Epithelial cell of prostate (primary cell): ENCODE data around the gene ZNF41.
"Not testable (repeated sequence)": the region's sequence is repeated elsewhere in the genome, so short reads cannot be mapped to it uniquely, and the experiment has no call there.

ENCODE experiments used
- DNase-seq: peaks from one replicate; pipeline ENCODE4 v3.0.0-alpha.2; 2011; ENCODE audit warnings: low read depth, low spot score
- H3K27ac ChIP-seq: fragments of 450-650 bp; 2 replicates; pipeline ENCODE4 v1.5.1; 2017; ENCODE audit warnings: mild to moderate bottlenecking

ZNF41 gene

DNA sequence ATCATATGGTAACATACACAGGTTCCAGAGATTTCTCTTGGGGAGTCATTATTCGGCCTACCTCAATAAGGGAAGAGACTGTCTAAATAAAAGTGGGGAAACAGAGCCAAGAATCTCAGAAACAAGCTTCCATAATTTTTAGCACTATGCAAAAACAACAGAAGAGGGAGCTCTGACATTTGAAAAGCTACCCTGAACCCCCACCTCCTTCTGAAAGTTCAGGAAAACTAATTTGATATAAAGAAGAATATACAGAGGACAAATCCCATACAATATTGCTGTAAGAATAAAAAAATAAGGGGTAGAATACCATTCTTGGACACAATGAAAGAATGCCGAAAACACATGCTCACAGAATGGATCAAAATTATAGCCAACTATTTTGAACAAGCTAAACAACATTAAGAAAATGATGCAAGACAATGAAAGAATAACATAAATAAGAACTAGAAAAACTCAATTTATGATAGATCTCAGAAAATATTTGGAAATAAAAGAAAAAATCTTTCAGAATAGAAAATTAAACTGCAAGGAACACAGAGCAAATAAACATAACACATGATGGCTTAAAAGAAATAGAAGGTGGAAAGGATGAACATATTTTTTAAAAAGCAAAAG is 14.4 kb upstream of the ZNF41 start:
- H3K27ac ChIP-seq, result no peak overlapping the region
- no peak for DNase-seq

- H3K27ac ChIP-seq, DNase-seq: not testable (repeated sequence)
Measured at GRCh38 chrX:47492133-47492532, 9.1 kb upstream of the ZNF41 start.

DNA sequence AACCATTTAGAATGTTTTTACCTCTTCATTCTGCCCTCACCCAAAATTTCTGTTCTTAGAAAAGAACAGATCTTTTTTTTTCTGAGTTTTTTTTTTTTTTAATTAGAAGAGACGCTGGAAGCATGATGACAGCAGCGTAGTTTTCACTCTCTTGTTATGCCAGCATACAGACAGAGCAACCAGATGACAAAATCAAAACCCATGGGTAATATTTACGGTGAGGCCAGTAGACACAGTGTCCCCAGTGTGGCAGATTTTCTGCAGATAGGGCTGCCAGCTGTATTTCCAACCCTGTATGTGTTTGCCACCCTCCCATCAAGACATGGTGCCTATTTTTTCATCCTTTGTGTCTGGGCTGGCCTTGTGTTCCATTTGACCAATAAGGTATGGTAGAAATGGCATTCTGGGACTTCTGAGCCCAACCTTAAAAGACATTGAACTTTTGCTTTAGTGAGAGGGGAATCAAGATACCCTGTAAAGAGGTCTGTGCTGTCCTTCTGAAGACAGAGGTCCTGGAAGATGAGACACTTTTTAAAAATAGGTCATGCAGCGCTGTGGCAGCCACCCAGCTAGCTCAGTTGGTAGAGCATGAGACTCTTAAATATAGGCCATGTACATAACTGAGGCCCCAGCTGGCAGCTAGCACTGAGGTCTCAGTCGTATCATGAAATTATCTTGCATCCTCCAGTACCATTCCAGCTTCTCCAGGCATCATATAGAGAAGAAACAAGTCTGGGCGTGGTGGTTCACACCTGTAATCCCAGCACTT is 6.7 kb upstream of the ZNF41 start:
- DNase-seq, result no peak
- no peak overlapping the region for H3K27ac ChIP-seq

DNA sequence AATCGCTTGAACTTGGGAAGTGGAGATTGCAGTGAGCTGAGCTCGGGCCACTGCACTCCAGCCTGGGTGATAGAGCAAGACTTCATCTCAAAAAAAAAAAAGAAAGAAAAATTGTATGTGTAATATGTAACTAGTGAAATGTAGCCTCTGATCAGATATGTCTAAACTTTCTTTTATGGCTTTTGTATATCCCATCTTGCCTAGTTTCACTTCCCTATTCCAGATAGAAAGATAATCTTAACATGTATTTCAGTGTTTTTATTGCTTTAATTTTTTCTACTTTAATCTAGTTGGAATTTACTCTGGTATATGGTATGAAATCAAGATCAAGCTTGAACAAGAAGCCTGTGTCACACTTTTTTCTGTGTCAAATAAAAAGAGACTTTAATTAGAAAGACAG is 1.9 kb upstream of the ZNF41 start:
- H3K27ac ChIP-seq, result no peak overlapping the region
- DNase-seq, result no peak

DNA sequence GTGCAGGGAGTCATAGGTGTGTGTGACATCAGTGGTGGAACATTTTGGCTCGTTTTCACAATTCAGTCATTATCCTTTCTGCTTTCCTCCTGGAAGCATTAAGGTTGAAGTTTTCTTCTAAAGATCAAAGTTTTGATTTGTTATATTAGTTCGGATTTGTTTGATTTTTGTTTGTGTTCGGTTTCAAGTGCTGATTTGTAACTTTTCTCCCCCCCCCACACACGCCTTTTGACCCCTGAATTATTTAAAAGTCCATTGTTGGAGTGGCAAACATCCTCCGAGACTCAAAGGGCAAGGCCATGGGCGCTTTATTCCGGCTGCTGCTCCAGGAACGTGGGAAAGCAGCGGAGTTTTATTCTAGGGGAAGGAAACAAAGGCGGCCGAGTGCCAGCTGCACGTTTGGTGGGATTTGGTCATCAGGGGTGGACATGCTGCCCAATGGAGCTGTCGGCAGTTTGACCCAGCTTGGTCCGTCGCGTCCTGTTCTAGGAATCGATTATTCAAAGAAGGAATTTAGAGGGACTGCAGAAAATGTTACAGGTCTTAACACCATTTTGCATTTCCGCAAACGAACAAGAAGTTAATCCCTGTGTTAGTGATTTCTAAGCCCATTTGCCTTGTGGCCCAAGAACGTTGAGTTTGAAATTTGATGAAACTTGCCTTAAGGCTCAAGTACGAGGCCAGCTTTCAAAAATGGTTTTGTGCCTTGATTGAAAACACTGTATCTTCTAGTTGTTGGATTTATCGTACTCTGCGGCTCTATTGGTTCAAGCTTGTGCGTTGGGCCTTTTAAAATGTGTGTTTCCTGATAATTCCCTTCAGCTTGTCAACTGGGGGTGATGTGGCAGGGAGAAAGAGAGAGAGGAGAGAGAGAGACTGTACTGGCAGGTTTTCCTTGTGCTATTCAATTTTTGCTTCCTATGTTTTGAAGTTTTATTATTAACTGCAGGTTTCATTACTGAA is 565 bp upstream of the ZNF41 start:
- no peak for DNase-seq
- peak overlapping the region; percentile 83 for H3K27ac ChIP-seq

DNA sequence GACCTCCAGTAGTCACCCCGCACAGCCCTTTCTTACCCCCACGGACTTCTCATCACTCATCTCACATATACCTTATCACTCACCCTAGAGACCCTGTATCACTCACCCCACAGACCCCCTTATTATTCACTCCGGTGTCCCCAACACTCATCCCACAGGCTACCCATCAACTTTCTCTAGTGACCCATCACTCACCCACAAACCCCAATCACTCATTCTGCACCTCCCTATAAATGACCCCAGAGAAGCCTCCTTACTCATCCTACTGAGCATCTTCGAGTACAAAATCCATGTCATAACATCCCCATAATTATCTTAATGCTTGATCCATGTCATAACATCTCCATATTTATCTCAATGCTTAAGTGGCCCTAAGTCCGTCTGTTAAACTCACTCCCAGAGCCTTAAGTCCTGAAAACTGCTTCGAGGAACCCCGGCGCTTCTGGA is 934 bp downstream of the ZNF41 start:
- peak overlapping the region; percentile 83 for H3K27ac ChIP-seq
- DNase-seq, result no peak

DNA sequence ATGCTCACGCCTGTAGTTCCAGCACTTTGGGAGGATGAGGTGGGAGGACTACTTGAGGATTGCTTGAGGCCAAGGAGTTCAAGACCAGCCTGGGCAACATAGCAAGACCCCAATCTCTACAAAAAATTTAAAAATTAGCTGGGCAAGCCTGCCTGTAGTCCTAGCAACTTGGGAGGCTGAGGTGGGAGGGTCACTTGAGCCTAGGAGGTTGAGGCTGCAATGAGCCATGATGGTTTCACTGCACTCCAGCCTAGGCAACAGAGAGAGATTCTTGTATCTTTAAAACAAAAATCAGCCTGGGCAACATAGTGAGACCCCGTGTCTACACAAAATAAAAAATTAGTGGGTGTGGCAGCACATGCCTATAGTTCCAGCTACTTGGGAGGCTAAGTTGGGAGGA is 1.9 kb downstream of the ZNF41 start:
- DNase-seq, result no peak
- no peak overlapping the region for H3K27ac ChIP-seq

- H3K27ac ChIP-seq, result no peak overlapping the region
- DNase-seq, result no peak
Measured at GRCh38 chrX:47480576-47480975, 2.4 kb downstream of the ZNF41 start.

GRCh38 chrX:47475476-47475875 is 7.5 kb downstream of the ZNF41 start:
- no peak for DNase-seq
- no peak overlapping the region for H3K27ac ChIP-seq

DNA sequence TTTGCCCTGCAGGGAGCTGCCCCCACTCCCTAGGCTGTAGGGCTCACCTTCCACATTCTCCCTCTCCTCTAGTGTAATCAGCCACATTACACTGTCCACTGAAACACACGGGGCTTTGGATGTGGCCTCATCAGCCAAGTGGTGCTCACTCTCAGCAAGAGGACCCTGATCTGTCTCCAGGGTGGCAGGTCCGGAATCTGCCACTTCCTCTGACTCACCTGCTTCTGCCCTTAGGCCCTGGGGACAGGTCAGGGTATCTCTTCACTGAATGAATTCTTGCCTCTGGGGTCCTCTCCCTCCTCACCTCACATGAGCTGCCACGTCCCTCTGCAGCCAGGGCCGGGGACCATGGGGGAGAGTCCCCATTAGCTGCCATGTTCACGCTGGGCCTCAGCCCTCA is 15.9 kb downstream of the ZNF41 start:
- H3K27ac ChIP-seq, result no peak overlapping the region
- no peak for DNase-seq

GRCh38 chrX:47460561-47460960 is 22.5 kb downstream of the ZNF41 start:
- no peak for DNase-seq

GRCh38 chrX:47458528-47458927 is 24.5 kb downstream of the ZNF41 start:
- DNase-seq, result no peak

More at GRCh38 chrX:47460561-47460960, 22.5 kb downstream of the ZNF41 start:
- no peak overlapping the region for H3K27ac ChIP-seq

GRCh38 chrX:47456080-47456479 is 26.9 kb downstream of the ZNF41 start:
- DNase-seq, result no peak
- no peak overlapping the region for H3K27ac ChIP-seq

More at GRCh38 chrX:47458528-47458927, 24.5 kb downstream of the ZNF41 start:
- H3K27ac ChIP-seq, result no peak overlapping the region

GRCh38 chrX:47452112-47452511 is 30.9 kb downstream of the ZNF41 start:
- DNase-seq, result no peak
- H3K27ac ChIP-seq, result no peak overlapping the region

DNA sequence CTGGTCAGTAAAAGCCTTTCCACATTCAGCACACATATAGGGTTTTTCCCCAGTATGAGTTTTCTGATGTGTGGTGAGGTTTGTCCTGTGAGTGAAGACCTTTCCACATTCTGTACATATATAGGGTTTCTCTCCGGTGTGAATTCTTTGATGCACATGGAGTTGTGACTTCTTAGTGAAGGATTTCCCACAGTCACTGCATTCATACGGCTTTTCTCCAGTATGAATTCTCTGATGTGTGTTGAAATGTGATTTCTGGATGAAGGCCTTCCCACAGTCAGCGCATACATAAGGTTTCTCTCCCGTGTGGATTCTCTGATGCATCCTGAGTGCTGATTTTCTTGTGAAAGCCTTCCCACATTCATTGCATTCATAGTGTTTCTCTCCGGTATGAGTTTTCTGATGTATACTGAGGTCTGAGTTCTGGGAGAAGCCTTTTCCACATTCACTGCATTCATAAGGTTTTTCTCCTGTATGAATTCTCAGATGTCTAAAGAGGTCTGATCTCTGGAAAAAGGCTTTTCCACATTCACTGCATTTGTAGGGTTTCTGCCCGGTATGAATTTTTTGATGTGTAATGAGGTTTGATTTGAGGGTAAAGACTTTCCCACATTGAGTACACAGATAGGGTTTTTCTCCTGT is 34.7 kb downstream of the ZNF41 start:
- no peak overlapping the region for H3K27ac ChIP-seq
- no peak for DNase-seq

GRCh38 chrX:47447607-47448006 is 35.4 kb downstream of the ZNF41 start:
- no peak for DNase-seq
- no peak overlapping the region for H3K27ac ChIP-seq

DNA sequence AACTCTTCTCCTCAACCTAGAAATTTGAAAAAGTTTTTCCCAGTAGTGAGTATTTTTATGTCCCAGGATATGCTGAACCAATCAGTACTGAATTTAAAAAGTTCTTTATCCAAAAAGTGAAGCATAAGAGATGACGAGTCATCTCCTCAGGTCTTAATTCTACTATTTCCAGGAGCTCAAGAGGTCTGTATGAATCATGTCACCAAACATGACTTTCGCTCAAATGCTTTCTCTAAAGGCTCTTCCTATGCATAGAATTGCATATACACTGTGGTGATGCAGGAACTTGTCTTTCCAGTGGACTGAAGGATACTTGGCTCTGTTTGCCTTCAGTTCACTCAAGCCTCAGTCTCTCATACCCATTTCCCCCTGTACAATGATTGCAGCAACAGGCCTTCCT is 36.1 kb downstream of the ZNF41 start:
- DNase-seq, result no peak
- no peak overlapping the region for H3K27ac ChIP-seq

GRCh38 chrX:47446431-47446830 is 36.6 kb downstream of the ZNF41 start:
- H3K27ac ChIP-seq, result no peak overlapping the region
- no peak for DNase-seq

GRCh38 chrX:47430925-47431324 is 52.1 kb downstream of the ZNF41 start:
- no peak overlapping the region for H3K27ac ChIP-seq
- no peak for DNase-seq

DNA sequence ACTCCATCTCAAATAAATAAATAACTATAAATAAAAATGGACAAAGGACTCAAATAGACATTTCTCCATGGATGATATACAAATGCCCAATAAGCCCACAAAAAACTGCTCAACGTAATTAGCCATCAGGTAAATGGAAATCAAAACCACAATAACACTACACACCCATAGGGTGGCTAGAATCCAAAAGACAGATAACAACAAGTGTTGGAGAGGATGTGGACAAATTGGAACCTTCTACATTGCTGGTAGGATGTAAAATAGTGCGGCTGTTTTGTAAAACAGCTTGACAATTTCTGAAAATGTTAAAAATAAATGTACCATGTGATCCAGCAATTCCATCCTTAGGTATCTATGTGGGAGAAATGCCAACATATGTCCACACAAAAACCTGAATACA is 60.6 kb downstream of the ZNF41 start:
- DNase-seq, result no peak
- H3K27ac ChIP-seq, result no peak overlapping the region
